Dendritic cell treated with granulocyte-macrophage colony-stimulating factor and Interleukin-4, amounts not matched to agents 40 ng/mL and 50 ng/mL, for 4 days (primary cell): Measurements from ENCODE around the gene PDE4DIP.
"Not testable (repeated sequence)": the region's sequence is repeated elsewhere in the genome, so short reads cannot be mapped to it uniquely, and the experiment has no call there.

Experiments used
- H3K27ac Mint-ChIP-seq: one replicate; pipeline ENCODE4 v1.8.0; 2022; ENCODE audit warnings: mild to moderate bottlenecking, mixed read lengths
- H3K27me3 Mint-ChIP-seq: one replicate; pipeline ENCODE4 v1.8.0; 2022; ENCODE audit warnings: mild to moderate bottlenecking, mixed read lengths
- H3K36me3 Mint-ChIP-seq: one replicate; pipeline ENCODE4 v1.8.0; 2022; ENCODE audit warnings: low read depth, mixed read lengths
- H3K4me1 Mint-ChIP-seq: one replicate; pipeline ENCODE4 v1.8.0; 2022; ENCODE audit warnings: low read depth, mixed read lengths
- H3K4me3 Mint-ChIP-seq: one replicate; pipeline ENCODE4 v1.8.0; 2022; ENCODE audit warnings: mild to moderate bottlenecking, moderate library complexity, mixed read lengths
- H3K9me3 Mint-ChIP-seq: one replicate; pipeline ENCODE4 v1.8.0; 2022; ENCODE audit warnings: mixed read lengths
- intact Hi-C: fragments of 100-400 bp; cut with micrococcal nuclease; formaldehyde crosslinking; loops from one replicate; pipeline ENCODE4 v1.15.0; 2022

PDE4DIP gene

DNA sequence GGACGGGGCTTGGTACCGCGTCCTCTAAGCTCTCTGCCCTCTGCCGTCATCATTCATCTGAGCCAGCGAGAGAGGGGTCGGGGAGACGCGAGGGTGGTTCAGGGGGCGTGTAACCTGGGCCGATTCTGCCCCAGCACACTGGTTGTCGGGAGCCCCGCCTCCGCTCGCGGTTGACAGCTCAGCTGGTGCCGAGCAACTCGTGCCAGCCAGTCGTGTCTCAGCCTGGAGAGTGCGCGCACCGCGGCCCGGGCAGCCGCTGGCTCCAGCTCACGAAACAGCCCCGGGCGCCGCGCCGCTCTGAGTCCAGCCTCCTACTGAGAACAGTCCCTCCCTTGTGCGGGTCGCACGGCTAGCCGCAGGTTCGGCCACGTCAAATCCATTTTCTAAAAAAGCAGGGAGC is at the start of gene PDE4DIP:
Gene PDE4DIP, plus strand, starts transcription at position 209 of the 400 bp plus-strand sequence. CDS start 347 bp downstream, outside the sequence.
- peak within 1 kb of the TSS; percentile 66 for H3K4me3 Mint-ChIP-seq
- H3K9me3 Mint-ChIP-seq, H3K27me3 Mint-ChIP-seq, H3K27ac Mint-ChIP-seq, H3K36me3 Mint-ChIP-seq, intact Hi-C loops, H3K4me1 Mint-ChIP-seq: not testable (repeated sequence)

DNA sequence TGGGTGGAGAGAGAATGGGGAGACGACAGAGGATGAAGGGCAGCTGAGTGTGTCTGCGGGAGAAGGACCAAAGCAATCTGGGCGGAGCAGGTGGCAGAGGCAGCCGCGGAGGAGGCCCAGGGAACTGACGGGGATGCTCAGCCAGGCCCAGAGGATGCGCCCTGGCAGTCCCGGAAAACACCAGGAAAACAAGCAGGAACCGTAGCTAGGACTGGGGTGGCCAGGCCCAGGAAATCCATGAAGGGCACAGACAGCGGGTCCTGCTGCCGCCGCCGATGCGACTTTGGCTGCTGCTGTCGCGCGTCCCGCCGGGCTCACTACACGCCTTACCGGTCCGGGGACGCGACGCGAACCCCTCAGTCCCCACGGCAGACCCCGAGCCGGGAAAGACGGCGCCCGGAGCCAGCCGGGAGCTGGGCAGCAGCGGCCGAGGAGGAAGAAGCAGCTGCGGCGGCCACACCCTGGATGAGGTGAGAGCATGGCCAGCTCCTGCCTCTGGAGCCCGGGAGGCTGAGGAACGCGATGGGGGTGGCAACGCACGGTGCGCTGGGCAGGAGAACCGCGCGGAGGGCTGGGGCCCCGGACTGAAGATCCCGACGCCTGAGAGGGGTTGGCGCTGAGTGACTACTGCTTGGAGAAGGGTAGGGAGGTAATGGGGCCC is 35.8 kb upstream of the PDE4DIP start:
- intact Hi-C loops, H3K4me3 Mint-ChIP-seq, H3K27me3 Mint-ChIP-seq, H3K27ac Mint-ChIP-seq, H3K4me1 Mint-ChIP-seq, H3K9me3 Mint-ChIP-seq, H3K36me3 Mint-ChIP-seq: not testable (repeated sequence)

DNA sequence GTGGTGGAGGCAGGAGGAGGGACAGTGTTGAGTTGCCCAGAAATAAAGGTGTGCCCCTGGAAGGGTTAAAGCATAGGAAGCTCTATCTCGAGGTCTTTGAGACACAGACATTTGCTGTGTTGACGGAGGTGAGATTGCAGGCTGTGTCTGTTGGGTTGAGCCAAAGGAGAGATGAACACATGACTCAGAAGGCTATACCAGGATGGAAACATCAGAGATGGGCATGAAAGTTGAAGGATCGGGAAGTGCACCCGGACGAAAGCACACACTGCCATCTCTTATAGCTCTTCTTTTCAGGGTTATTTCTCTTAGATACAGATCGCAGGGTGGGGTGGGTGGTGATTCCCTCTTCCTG is 35.3 kb upstream of the PDE4DIP start:
- H3K36me3 Mint-ChIP-seq, H3K4me3 Mint-ChIP-seq, H3K27me3 Mint-ChIP-seq, H3K9me3 Mint-ChIP-seq, H3K27ac Mint-ChIP-seq, H3K4me1 Mint-ChIP-seq, intact Hi-C loops: not testable (repeated sequence)

DNA sequence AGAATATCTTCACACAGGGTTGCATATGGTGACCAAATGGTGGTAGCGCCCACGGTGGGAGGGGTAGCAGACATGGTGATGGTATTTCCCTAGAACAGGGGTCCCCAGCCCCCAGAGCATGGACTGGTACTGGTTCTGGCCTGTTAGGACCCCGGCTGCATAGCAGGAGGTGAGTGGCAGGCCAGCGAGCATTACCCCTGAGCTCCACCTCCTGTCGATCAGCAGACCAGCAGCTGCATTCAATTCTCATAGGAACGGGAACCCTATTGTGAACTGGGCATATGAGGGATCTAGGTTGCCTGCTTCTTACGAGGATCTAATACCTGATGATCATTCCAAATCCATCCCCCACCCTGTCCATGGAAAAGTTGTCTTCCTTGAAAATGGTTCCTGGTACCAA is 22.0 kb upstream of the PDE4DIP start:
- H3K4me3 Mint-ChIP-seq, H3K27me3 Mint-ChIP-seq, H3K36me3 Mint-ChIP-seq, H3K4me1 Mint-ChIP-seq, H3K27ac Mint-ChIP-seq, intact Hi-C loops, H3K9me3 Mint-ChIP-seq: not testable (repeated sequence)

GRCh38 chr1:148823822-148824221 is 20.4 kb upstream of the PDE4DIP start:
- intact Hi-C loops, H3K4me3 Mint-ChIP-seq, H3K9me3 Mint-ChIP-seq, H3K27ac Mint-ChIP-seq, H3K4me1 Mint-ChIP-seq, H3K36me3 Mint-ChIP-seq, H3K27me3 Mint-ChIP-seq: not testable (repeated sequence)

GRCh38 chr1:148825029-148825428 is 19.2 kb upstream of the PDE4DIP start:
- H3K9me3 Mint-ChIP-seq, H3K27ac Mint-ChIP-seq, H3K4me1 Mint-ChIP-seq, H3K4me3 Mint-ChIP-seq, intact Hi-C loops, H3K36me3 Mint-ChIP-seq, H3K27me3 Mint-ChIP-seq: not testable (repeated sequence)

- H3K27me3 Mint-ChIP-seq, H3K4me3 Mint-ChIP-seq, H3K4me1 Mint-ChIP-seq, intact Hi-C loops, H3K9me3 Mint-ChIP-seq, H3K27ac Mint-ChIP-seq, H3K36me3 Mint-ChIP-seq: not testable (repeated sequence)
Measured at GRCh38 chr1:148828531-148828930, 15.7 kb upstream of the PDE4DIP start.

DNA sequence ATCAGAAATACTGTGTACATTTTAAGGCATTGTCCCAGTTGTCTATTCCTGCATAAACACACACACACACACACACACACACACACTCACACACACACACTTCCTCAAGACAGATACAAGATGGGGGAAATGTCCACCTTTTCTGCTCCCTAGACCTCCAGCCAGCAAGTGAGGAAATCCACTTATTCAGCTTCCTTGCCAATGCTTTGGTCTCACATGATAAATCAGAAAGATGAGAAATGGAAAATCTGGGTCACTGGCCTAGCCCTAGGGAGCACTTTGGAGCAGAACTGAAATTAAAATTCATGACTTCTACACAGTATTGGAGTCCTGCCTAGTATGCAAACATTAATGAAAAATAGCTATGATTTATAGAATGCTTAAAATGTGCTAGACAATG is 15.3 kb upstream of the PDE4DIP start:
- H3K27ac Mint-ChIP-seq, intact Hi-C loops, H3K36me3 Mint-ChIP-seq, H3K27me3 Mint-ChIP-seq, H3K4me1 Mint-ChIP-seq, H3K9me3 Mint-ChIP-seq, H3K4me3 Mint-ChIP-seq: not testable (repeated sequence)

- H3K36me3 Mint-ChIP-seq, H3K4me1 Mint-ChIP-seq, H3K27ac Mint-ChIP-seq, H3K27me3 Mint-ChIP-seq, H3K4me3 Mint-ChIP-seq, H3K9me3 Mint-ChIP-seq, intact Hi-C loops: not testable (repeated sequence)
Measured at GRCh38 chr1:148829365-148829764, 14.9 kb upstream of the PDE4DIP start.

DNA sequence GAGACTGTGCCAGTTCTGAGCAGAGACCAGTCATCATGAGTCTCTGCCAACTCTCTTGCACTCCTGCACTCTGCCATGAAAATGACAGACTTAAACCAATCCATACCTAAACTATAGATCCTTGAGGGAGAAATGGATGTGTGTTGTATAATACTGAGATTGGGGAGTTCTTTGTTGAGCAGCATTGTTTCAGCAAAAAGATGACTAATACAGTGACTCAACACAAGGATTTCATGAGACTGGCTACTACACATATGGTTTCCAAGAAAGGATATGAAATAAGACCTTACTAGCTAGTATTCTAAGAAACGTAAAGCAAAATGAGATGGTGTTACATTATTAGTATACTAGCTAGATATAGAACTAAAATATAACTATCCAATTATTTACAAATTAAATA is 3.0 kb upstream of the PDE4DIP start:
- H3K27ac Mint-ChIP-seq, intact Hi-C loops, H3K27me3 Mint-ChIP-seq, H3K4me1 Mint-ChIP-seq, H3K36me3 Mint-ChIP-seq, H3K9me3 Mint-ChIP-seq, H3K4me3 Mint-ChIP-seq: not testable (repeated sequence)

DNA sequence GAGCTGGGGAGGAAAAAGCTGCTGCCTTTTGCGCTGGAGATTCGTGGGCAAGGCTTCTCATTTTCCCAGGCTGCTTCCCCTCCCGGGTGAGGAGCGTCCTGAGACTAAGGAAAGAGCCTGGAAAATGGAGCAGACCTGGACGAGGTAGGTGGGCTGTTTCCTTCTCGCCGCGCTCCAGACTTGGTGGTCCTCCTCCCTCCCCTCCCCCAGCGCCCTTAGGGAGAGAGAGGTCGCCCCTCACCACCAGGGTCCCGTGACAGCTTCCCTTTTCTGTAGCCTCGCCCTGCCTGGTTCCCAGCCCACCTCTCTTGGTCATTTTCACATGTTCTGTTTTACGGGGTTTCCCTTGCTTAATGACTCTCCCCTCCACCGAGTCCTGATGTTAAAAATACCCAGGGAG is 423 bp downstream of the PDE4DIP start:
- H3K36me3 Mint-ChIP-seq, H3K9me3 Mint-ChIP-seq, H3K27ac Mint-ChIP-seq, H3K4me1 Mint-ChIP-seq, H3K4me3 Mint-ChIP-seq, intact Hi-C loops, H3K27me3 Mint-ChIP-seq: not testable (repeated sequence)

GRCh38 chr1:148845068-148845467 is 840 bp downstream of the PDE4DIP start:
- intact Hi-C loops, H3K4me3 Mint-ChIP-seq, H3K36me3 Mint-ChIP-seq, H3K9me3 Mint-ChIP-seq, H3K27me3 Mint-ChIP-seq, H3K4me1 Mint-ChIP-seq, H3K27ac Mint-ChIP-seq: not testable (repeated sequence)

- H3K27me3 Mint-ChIP-seq, H3K27ac Mint-ChIP-seq, H3K9me3 Mint-ChIP-seq, H3K4me1 Mint-ChIP-seq, intact Hi-C loops, H3K4me3 Mint-ChIP-seq, H3K36me3 Mint-ChIP-seq: not testable (repeated sequence)
Measured at GRCh38 chr1:148850347-148850746, 6.1 kb downstream of the PDE4DIP start.

GRCh38 chr1:148850840-148851239 is 6.6 kb downstream of the PDE4DIP start:
- intact Hi-C loops, H3K9me3 Mint-ChIP-seq, H3K27ac Mint-ChIP-seq, H3K36me3 Mint-ChIP-seq, H3K4me1 Mint-ChIP-seq, H3K27me3 Mint-ChIP-seq, H3K4me3 Mint-ChIP-seq: not testable (repeated sequence)

DNA sequence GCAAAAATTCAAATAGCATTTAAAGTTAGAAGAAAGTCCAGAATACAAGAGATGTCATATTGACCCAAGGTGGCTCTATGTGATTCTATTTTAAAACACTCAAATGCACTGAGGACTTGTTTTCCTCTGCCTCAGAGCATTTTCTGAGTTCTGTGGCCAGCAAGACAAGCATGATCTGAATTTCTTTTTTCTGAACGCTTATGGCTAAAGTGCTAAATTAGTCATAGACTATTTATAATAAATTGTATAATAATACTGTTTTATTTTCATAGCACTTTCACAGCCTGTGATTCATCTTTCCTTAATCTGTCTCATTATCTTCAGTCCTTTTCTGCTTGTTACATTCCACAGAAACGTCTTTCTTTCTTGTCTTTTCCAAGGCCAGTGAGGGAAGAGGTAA is 7.5 kb downstream of the PDE4DIP start:
- intact Hi-C loops, H3K27me3 Mint-ChIP-seq, H3K9me3 Mint-ChIP-seq, H3K4me1 Mint-ChIP-seq, H3K4me3 Mint-ChIP-seq, H3K27ac Mint-ChIP-seq, H3K36me3 Mint-ChIP-seq: not testable (repeated sequence)

DNA sequence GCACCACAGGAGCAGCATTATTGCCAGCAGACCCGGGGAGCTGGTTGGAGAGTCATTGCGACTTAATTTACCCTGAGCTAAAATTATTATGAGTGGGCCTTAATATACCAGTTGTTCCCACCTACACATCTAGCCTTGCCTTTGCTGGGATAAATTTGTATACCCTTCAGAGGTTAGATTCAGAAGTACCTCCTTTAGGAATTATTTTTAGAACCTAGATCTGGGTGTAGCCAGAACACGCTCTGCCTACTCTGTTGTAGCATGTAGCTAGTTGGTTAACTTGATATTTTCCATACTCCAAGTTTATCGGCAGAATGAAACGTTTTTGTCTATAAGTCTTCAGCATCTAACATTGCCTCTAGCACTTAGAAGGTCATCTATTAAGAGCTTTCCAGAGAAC is 9.1 kb downstream of the PDE4DIP start:
- H3K4me1 Mint-ChIP-seq, H3K4me3 Mint-ChIP-seq, H3K27ac Mint-ChIP-seq, intact Hi-C loops, H3K9me3 Mint-ChIP-seq, H3K27me3 Mint-ChIP-seq, H3K36me3 Mint-ChIP-seq: not testable (repeated sequence)
